Stimulated activated CD4-positive, alpha-beta T cell treated with anti-CD3 and anti-CD28 coated beads, TNF-alpha, amount 100 ng/mL, for 24 hours (primary cell): ENCODE data around the gene PRR19.
"Not testable (repeated sequence)": the region's sequence is repeated elsewhere in the genome, so short reads cannot be mapped to it uniquely, and the experiment has no call there.

Experiments used
- DNase-seq, 3 experiments: peaks; one replicate each; pipeline ENCODE4 v3.0.0-alpha.2; 2020; ENCODE audit warnings: low read depth in 3 of 3

PRR19 gene

DNA sequence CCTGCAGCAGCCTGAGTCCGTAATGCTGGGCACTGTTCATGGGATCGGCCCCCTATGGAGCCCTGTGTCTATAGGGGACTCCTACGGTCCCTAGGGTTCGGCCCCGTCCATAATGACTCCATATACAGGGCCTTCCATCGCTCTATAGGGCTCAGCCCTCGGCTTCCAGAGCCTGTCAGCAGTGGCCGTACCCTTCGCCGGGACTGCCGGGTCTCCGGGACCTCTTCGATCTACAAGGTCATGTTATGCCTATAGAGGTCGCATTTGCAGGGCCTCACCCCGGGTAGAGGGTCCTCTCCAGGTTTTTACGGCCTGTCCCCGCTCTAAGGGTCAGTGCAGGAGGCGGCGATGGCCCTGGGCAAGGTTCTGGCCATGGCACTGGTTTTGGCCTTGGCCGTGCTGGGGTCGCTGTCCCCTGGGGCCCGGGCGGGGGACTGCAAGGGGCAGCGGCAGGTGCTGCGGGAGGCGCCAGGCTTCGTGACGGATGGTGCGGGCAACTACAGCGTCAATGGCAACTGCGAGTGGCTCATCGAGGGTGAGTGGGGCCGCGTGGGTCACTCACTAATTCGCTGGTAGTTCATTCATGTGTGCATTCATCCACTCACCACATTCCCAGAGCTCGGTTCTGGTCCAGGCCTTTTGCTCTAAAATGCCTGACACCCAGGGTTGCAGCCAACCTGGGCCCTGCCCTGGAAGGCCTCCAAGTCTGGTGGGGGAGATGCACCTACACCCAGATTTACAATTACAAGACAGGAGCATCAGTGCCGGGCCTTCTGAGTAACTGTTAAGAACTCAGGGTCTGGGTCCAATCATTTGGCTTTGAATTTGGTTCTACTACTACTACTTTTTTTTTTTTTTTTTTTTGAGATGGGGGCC lies 24.2 kb downstream of the PRR19 start:
- peak in 1 of 3 experiments; percentile 18 for DNase-seq

- no peak for DNase-seq
These were observed 25.0 kb downstream of the PRR19 start for GRCh38 chr19:42326969-42327368.

DNA sequence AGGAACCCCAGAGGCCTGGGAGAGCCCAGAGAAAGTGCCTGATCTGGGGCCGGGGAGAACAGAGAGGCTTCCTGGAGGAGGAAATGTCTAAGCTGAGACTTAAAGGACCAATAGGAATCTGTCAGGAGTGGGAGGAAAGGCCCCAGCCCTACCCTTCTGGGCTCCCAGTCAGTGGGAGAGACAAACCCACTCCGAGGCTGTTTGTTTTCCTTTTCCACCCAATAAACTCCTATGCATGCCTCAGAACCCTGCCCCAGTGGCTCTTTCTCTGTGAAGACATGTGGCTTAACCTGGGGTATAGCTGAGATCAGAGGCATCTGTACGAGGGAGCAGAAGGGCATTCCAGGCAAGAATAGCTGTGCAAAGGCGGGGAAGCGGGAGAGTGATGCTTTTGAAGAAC lies 25.4 kb downstream of the PRR19 start:
- DNase-seq, result no peak

DNA sequence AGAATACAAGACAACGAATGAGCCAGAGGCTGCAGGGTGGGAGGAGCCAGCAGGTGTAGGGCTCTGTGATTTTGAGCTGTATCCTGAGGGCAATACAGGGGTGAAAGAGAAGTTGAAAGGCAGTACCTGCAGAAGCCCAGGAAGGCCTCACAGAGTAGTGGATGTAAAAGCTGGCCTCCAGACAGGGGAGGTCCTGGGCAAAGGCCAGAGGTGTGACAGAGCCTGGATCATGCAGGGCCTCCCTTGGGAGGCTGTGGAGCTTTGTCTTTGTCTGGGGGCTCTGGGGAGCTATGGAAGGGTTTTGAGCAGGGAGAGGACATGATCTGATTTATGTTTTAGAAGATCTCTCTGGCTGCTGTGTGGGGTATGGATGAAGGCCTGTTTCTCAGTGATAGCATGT lies 26.2 kb downstream of the PRR19 start:
- no peak for DNase-seq

GRCh38 chr19:42328854-42329253 lies 26.9 kb downstream of the PRR19 start:
- no peak for DNase-seq

DNA sequence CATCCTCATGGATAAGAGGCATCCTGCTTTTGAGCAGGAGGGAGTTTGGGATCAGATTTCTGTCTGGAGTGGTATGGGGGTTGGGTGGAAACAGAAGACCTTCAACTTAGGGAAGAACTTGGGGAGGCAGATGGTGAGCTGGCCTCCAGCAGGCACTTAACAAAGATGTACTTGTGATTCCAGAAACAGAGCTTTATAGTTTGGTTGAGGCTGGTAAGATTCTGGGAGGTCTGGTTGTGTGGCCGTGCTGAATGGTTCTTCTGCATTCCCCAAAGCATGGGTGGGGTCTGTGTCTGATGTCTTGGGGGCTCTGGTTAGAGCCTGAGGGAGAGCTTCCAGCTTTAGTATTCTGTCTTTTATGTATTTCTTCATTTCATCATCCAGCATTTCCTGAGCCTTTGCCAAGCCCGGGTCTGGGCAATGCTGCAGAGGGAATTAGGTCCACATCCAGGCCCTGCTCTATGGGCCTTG lies 28.3 kb downstream of the PRR19 start:
- DNase-seq, result no peak

GRCh38 chr19:42331333-42331732 lies 29.4 kb downstream of the PRR19 start:
- not testable (repeated sequence) for DNase-seq

GRCh38 chr19:42332059-42332458 lies 30.1 kb downstream of the PRR19 start:
- no peak for DNase-seq

DNA sequence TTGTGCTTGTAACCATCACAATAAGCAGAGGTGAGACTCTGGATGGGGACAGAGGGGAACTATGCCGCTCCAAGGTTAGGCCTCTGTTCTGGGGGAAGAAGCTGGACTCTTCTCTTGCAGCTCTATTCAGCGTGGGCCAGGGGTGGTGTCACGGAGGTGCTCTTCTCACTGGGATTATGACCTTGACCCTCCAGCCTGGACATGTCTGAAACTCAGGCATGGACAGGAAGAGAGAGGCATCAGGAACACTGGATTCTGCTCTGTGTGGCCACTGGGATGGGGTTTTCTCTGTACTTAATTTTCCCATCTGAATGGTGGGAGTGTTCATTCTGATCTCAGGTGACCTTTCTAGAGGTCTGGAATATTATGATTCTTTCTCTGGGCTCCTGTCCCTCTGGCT lies 31.1 kb downstream of the PRR19 start:
- DNase-seq, result no peak

DNA sequence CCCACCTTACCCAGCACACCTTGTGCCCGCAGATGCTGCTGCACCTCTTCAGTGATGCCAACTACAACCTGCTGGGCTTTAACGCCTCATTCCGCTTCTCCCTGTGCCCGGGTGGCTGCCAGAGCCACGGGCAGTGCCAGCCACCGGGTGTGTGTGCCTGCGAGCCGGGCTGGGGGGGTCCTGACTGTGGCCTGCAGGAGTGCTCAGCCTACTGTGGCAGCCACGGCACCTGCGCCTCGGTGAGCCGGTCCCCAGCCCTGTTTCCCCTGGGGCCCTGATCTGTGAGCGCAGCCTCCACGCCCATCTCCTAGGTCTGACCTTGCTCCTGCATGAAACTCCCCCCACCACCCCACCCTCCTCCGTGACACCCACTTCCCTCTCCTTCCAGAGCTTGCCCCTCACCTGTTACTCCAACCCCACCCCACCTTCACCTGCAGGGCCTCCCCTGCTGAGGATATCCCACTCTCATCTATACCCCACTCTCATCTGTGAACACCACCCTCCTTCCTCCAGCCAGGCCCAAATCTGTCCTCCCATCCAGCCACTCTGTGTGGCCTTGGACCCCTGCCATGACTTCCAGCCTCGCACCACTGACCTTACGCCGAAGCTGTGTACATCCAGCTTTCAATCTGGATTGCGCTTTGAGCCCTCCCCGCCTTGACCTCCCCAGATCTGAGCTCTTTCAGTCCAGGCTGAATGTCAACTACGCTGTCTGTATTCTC lies 32.2 kb downstream of the PRR19 start:
- no peak for DNase-seq

- DNase-seq, result no peak
These were observed 32.9 kb downstream of the PRR19 start for GRCh38 chr19:42334697-42335373.

- DNase-seq, result no peak
These were observed 33.5 kb downstream of the PRR19 start for GRCh38 chr19:42335374-42335936.

- DNase-seq, result no peak
These were observed 34.0 kb downstream of the PRR19 start for GRCh38 chr19:42335971-42336370.

- not testable (repeated sequence) for DNase-seq
These were observed 37.4 kb downstream of the PRR19 start for GRCh38 chr19:42339126-42339860.

GRCh38 chr19:42339922-42340321 lies 38.0 kb downstream of the PRR19 start:
- not testable (repeated sequence) for DNase-seq

DNA sequence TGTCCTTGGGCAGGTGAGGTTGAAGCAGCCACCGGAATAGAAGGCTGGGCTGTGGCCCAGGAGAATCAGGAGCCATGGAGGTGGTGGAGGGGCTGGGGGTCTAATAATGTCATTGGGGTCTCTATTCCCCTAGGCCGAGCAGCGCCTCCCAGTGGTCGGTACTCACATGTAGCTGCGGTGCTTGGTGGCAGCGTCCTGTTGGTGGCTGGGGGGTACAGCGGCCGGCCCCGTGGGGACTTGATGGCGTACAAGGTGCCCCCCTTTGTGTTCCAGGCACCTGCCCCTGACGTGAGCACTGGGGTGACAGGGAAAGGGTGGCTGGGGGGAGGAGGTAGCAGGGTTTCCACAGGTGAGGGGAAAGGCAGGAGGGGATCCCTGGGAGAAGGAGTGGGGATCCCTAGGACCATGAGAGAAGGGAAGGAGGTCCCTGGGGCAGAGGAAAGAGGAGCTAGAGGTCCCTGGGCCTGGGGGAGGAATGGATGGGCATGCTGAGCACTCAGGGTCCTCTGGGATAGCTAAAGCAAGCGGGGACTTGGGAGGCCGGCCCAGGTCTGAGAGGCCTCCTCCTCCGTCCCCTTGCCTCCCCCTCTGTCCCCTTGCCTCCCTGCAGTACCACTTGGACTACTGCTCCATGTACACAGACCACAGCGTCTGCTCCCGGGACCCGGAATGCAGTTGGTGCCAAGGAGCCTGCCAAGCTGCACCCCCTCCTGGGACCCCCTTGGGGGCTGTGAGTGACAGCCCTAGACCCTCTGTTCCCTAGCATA lies 41.6 kb downstream of the PRR19 start:
- DNase-seq, result no peak

DNA sequence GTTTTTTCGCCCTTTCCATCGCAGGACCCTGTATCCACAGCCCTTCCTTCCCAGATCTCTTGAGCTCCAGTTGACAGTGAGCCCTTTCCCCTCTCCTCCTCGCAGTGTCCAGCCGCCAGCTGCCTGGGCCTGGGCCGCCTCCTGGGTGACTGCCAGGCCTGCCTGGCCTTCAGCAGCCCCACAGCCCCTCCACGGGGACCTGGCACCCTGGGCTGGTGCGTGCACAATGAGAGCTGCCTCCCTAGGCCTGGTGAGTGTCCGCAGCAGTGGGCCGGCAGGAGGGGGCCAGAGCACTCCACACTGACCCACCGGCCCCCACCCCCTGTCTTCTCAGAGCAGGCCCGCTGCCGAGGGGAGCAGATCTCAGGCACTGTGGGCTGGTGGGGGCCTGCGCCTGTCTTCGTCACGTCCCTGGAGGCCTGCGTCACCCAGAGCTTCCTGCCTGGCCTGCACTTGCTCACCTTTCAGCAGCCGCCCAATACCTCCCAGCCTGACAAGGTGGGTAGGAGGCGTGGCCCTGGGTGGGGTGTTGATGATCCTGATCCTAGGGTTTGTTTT lies 42.5 kb downstream of the PRR19 start:
- DNase-seq, result no peak

GRCh38 chr19:42345191-42345812 lies 43.4 kb downstream of the PRR19 start:
- no peak for DNase-seq

- DNase-seq, result no peak
These were observed 46.3 kb downstream of the PRR19 start for GRCh38 chr19:42348211-42348610.
